HG02678 (cell line): ENCODE data around the gene TRIM5.
"Not testable (repeated sequence)": the region's sequence is repeated elsewhere in the genome, so short reads cannot be mapped to it uniquely, and the experiment has no call there.

ENCODE experiments used
- ATAC-seq: cut with Tn5 transposase; IDR thresholded peaks from one replicate; pipeline ENCODE4 v1.9.1; 2021; ENCODE audit warnings: mild to moderate bottlenecking, moderate library complexity; ENCODE audit not compliant: unreplicated experiment

TRIM5 gene

GRCh38 chr11:5690216-5690615 is 5.3 kb upstream of the TRIM5 start:
- ATAC-seq: no peak

DNA sequence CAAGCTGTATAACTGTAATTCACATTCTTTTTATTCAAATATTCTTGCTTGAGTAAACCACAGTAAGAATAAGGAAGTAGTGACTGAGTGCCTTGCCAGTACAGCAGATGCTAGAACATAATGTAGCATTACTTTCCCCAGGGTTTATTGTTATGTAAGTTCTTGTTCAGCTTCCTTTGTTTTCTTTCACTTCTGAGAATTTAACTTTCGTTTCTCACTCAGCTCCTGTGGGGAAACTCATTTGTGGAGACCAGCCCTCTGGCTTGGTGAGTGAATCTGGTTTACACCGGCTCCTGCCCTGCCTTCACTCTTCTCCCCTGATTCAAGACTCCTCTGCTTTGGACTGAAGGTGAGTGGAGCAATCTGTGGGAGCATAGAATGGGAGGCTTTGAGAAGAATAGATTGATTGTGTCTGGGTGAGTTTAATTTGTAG is 4.7 kb upstream of the TRIM5 start, which contains the start of gene TRIM22:
TSS of gene TRIM22 (plus strand) at position 240 of the 433 bp plus-strand sequence. CDS start 6,443 bp downstream, outside the sequence.
- peak; percentile 69 for ATAC-seq

DNA sequence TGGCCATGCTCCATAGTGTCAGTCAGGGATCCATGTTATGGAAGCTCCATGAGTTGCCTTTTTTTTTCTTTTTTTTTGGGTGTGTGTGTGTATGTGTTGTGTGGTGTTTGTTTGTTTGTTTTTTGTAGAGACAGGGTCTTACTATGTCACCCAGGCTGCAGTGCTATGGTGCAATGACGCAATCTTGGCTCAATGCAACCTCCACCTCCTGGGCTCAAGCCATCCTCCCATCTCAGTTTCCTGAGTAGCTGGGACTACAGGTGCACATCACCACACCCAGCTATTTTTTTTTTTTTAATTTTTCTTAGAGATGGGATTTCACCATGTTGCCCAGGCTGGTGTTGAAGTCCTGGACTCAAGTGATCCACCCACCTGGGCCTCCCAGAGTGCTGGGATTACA is 3.6 kb upstream of the TRIM5 start:
- ATAC-seq: no peak

DNA sequence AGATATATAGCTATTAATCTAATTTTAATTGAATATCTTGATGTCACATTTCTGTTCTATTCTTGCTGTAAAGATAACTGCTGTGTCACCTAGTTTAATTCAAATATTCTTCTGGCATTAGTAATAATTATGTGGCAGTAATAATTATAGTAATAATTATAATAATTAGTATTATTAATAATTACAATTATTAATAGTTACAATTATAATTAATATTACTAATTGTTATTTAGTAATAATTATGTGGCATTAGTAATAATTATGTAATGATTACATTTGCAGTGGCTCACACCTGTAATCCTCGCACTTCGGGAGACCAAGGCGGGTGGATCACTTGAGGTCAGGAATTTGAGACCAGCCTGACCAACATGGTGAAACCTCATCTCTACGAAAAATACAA is 1.6 kb upstream of the TRIM5 start:
- no peak for ATAC-seq

GRCh38 chr11:5684036-5684645 is 733 bp downstream of the TRIM5 start:
- ATAC-seq: peak; percentile 8

GRCh38 chr11:5683620-5684019 is 1.3 kb downstream of the TRIM5 start:
- not testable (repeated sequence) for ATAC-seq

GRCh38 chr11:5682890-5683441 is 1.9 kb downstream of the TRIM5 start:
- ATAC-seq: not testable (repeated sequence)

DNA sequence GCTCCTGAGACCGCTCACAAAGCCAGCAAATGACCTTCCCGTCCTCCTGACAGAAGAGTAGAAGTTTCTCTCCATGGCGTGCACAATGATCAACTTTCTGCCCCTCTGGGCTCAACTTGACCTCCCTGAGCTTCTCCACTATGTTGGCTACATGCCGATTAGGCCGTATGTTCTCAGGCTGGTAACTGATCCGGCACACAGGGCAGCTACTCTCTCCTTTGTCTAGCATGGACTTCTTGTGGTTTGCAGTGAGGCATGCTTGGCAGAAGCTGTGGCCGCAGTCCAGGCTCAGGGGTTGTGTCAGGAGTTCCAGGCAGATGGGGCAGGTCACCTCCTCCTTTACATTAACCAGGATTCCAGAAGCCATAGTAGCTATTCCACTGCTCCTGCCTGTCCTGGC is 5.1 kb downstream of the TRIM5 start:
- no peak for ATAC-seq

GRCh38 chr11:5674391-5674790 is 10.5 kb downstream of the TRIM5 start:
- ATAC-seq: no peak

- ATAC-seq: no peak
Observed at GRCh38 chr11:5671831-5672230, 13.0 kb downstream of the TRIM5 start.

GRCh38 chr11:5666402-5666793 is 18.5 kb downstream of the TRIM5 start:
- no peak for ATAC-seq

- ATAC-seq: no peak
Observed at GRCh38 chr11:5665746-5666401, 19.0 kb downstream of the TRIM5 start.

GRCh38 chr11:5665051-5665570 is 19.8 kb downstream of the TRIM5 start:
- no peak for ATAC-seq

DNA sequence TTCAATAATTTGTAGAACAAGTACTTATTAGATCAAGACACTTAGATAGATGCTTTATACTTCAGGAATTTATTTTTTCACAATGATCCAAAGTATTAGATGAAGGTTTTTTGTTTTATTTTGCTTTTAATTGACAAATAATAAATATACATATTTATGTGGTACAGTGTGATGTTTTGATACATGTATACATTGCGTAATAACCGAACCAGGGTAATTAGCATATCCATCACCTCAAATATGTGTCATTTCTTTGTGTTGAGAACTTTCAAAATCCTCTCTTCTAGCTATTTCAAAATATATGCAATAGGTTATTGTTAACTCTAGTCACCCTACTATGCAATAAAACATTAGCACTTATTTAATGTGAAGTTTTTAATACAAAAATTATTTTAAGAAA is 21.4 kb downstream of the TRIM5 start:
- ATAC-seq: no peak

DNA sequence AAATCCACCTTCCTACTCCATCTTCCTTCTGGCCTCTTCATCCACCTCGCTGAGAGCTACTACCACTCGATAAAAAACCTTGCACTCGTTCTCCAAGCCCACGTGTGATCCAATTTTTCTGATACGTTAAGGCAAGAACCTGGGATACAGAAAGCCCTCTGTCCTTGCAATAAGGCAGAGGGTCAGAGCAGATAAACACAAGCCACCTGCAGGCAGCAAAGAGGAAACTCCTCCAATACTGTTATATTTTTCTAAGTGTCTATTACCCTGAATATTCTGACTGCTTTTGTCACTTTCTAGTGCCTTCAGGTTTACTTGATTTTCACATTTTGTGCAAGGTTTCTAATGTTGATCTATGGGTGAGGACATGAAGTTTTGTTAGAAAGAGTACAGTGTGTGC is 26.6 kb downstream of the TRIM5 start:
- no peak for ATAC-seq

GRCh38 chr11:5656956-5657355 is 27.9 kb downstream of the TRIM5 start:
- ATAC-seq: not testable (repeated sequence)

GRCh38 chr11:5655474-5655873 is 29.4 kb downstream of the TRIM5 start:
- no peak for ATAC-seq

DNA sequence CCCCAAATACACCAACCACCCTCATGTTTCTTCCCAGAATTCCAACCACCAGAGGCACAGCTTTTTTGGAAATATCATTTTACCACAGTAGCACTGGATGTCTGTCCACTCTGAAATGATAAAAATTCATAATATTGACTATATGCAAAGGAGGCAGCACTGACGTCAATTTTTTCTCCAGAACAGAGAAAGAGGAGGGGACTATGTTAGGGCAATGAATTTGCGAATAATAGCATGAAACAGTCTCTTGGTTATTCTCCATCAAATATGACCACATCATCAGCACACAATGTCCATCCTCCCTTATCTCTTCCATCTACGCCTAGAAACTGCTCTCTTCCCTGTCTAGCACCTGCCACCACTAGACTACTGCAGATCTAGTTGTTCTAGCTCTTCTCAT is 38.7 kb downstream of the TRIM5 start:
- no peak for ATAC-seq

DNA sequence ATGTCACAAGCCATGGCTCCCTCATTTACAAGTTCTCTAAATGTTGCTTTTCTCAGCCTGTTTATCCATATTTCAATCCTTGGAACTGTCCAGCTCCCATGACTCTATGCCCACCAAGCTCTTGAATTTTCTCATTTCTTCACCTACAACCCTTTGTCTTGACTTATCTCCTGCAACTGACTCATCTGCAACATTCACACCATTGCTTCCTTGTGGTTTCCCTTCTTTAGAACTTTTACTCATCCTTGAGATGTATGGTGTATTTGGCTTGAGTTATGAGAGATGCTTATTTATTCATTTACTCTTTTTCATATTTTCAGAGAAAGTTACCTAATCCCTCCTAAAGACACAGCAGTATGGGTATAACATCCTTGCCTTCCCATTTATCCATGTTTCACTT is 41.3 kb downstream of the TRIM5 start:
- no peak for ATAC-seq

DNA sequence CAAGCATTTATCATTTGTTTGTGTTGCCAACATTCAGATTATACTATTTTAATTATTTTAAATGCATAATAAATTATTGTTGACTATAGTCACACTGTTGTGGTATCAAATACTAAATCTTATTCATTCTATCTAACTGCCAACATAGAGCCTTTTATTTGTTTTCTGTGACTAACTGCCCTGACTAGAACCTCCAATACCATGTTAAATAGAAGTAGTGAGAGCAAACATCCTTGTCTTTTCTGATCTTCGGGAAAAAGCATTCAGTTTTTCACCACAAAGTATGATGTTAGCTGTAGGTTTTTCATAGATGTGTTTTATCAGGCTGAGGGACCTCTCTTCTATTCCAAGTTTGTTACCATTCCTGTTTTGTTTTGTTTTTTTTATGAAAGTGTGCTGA is 44.9 kb downstream of the TRIM5 start:
- ATAC-seq: no peak

DNA sequence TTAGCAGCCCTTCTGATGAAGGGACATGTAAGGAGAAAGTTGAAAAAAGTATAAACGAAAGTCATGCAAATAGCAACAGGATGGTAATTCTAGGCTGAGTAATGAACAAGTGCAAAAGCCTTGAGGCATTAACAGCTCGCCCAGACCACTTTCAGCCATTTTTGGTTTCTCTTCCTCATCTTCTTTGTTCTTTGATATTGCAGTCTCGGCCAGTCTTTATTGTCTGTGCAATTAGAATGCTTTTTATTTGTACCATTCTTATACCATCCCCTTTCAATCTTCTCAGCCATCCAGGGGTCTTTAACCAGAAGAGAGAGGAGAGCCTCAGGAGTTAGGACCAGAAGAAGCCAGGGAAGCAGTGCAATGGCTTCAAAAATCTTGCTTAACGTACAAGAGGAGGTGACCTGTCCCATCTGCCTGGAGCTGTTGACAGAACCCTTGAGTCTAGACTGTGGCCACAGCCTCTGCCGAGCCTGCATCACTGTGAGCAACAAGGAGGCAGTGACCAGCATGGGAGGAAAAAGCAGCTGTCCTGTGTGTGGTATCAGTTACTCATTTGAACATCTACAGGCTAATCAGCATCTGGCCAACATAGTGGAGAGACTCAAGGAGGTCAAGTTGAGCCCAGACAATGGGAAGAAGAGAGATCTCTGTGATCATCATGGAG is 52.8 kb downstream of the TRIM5 start:
- ATAC-seq: peak; percentile 94

- no peak for ATAC-seq
Observed at GRCh38 chr11:5631417-5631816, 53.5 kb downstream of the TRIM5 start.
